ENCODE measurements around the gene PFKM. TPM values are rescaled to one million over a fixed set of nuclear protein-coding genes. Genes with fewer than 3 reads are reported as not detected.

The PFKM gene
- total and polyA plus RNA-seq, 5 experiments from 2014 or later, result 4.5 to 16.1 (median 8.4) TPM

DNA sequence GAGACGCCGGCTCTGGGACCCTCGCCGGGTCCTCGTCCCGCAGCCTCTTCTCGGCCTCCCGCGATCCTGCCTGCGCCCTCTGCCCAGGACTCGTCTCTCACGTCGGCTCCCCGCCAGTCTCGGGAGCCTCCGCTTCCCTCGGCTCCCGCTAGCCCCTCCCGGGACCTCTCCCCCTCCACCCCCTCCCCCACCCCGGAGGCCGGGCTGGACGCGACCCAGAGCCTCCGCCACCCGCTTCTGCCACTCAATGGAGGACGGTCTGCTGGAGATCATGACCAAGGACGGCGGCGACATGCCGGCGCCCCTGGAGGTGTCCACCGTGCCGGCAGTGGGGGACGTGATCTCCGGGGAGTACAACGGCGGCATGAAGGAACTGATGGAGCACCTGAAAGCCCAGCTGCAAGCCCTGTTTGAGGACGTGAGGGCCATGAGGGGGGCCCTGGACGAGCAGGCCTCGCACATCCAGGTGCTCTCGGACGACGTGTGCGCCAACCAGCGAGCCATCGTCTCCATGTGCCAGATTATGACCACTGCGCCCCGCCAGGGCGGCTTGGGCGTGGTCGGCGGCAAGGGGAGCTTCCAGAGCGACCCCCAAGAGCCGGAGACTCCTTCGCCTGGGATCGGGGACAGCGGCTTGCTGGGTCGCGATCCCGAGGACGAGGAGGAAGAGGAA, 64.8 kb downstream of the PFKM start:
- Mint-ChIP-seq H3K4me1 (peaks cover 8 to 23% (median 19%) of the 10 kb centered on the region in 4 donors), H3K9me3 (no peaks in the 10 kb centered on the region), H3K27ac (peak overlapping the region in 7 of 10 donors; percentile 60 to 89 (median 79)), H3K27me3 (peaks cover 14 to 49% (median 31%) of the 10 kb centered on the region in 5 donors), H3K36me3 (no peaks in the 10 kb centered on the region), H3K4me3 (peak overlapping the region; percentile 71 to 98 (median 85))
- DNase-seq (peak in 6 of 10 donors; percentile 21 to 67 (median 25)), ATAC-seq (peak; percentile 18 to 37)
- POLR2A ChIA-PET, result interaction anchor here (1.1 to 2.5 kb wide), 3 partner anchors 15 to 78 kb away, joined by 3 to 35 read pairs (median 4); partner anchors contain the start of gene SENP1

DNA sequence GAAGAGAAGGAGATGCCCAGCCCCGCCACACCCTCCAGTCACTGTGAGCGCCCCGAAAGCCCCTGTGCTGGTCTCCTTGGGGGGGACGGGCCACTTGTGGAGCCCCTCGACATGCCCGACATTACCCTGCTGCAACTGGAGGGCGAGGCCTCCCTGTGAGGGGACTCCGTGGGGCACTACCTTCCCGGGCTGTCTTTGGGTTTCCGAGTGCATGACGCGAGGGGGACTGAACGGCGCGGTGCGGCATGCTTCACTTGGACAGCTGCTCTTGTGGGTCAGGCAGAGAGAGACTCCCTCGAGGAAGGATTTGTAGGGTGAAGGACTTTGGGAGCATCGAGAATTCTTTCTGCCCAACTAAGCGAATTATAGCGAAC, 65.4 kb downstream of the PFKM start:
- H3K27me3 Mint-ChIP-seq, result peaks cover 12 to 44% (median 28%) of the 10 kb centered on the region in 5 donors
- no peaks in the 10 kb centered on the region for H3K9me3 Mint-ChIP-seq
- H3K36me3 Mint-ChIP-seq, result no peaks in the 10 kb centered on the region
- H3K27ac Mint-ChIP-seq, result peak overlapping the region in 7 of 10 donors; percentile 56 to 89 (median 74)
- ATAC-seq (no peak), DNase-seq (no peak)
- H3K4me1 Mint-ChIP-seq, result peaks cover 8 to 23% (median 19%) of the 10 kb centered on the region in 4 donors
- peak overlapping the region in 9 of 10 donors; percentile 67 to 97 (median 77) for H3K4me3 Mint-ChIP-seq
- POLR2A ChIA-PET, result interaction anchor here (1.1 to 2.5 kb wide), 3 partner anchors 15 to 79 kb away, joined by 3 to 35 read pairs (median 4); partner anchors contain the start of gene SENP1

DNA sequence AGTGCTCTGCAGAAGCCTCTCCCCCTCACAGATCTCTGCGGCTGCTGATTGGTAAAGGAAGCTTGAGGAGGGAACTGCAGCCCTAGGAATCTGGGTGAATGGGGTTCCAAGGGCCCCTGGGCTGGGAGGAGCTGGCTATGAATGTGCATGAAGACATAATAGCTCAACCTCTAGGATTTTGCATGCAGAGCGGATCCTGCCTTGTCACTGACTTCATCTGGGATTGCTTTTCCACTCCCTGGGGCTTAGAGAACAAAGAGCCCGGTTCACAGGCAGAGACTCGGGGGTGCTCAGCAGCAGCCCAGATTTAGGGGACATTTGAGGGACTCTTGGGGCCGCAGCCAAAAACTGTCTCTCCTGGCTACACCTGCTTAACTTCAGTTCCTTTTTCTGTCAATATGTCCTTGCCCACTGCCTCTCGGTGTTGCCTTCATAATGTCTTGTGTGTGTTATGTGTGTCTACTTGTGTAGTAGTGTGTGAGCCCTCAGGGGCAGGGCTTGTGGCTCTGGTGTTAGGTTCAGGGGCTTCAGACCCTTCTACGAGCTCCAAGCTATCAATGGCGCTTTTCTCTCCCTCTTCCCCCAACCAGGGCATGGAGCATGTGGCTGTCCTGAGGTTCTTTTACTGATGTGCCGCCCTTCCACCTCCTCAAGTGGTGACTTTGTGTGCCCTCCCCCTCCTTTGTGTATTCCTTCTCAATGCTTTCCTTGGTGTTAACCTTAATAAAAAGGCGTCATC, 66.2 kb downstream of the PFKM start:
- no peak for ATAC-seq
- Mint-ChIP-seq H3K27ac (peak overlapping the region in 8 of 10 donors; percentile 39 to 89 (median 60)), H3K4me1 (peaks cover 8 to 23% (median 19%) of the 10 kb centered on the region in 4 donors), H3K4me3 (peak overlapping the region; percentile 22 to 97 (median 70)), H3K27me3 (peaks cover 12 to 36% (median 26%) of the 10 kb centered on the region in 5 donors), H3K9me3 (no peaks in the 10 kb centered on the region), H3K36me3 (no peaks in the 10 kb centered on the region)
- POLR2A ChIA-PET, result interaction anchor here (0.6 to 1.6 kb wide), 3 partner anchors 16 to 80 kb away, joined by 3 to 4 read pairs (median 3); partner anchors contain the start of gene SENP1
- no peak for DNase-seq

DNA sequence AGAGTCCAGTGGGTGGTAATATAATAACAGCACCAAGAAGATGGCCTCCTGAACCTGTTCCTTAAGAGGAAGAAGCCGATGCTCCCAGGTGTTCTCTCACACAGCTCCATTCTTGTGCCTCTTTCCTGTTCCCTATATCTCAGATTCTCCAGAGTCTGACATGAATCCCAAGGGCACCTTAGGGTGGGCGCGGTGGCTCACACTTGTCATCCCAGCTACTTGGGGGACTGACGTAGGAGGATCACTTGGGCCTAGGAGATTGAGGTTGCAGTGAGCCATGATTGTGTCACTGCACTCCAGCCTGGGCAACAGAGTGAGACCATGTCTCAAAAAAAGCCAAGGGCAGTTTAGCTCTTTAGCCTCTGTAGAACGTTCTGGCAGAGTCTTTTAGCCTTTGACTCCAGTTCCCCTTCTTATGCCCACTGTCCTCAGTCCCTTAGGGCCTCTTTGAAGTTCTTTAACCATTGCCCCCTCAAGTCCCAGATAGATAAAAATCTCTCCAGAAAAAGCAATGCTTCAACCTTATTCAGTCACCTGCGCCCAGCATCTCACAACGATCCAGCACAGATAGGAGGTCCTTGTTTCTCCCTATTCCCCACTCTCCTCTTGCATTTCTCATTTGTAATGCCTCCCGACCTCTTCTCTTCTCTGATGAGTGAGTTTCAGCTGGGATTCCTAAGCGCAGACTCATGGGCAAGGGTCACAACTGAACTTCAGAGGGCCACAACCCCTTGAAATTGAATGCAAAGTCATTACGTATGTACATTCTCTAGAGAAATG, 68.9 kb downstream of the PFKM start:
- POLR2A ChIA-PET, result no interaction called here
- H3K36me3 Mint-ChIP-seq, result no peaks in the 10 kb centered on the region
- peaks cover 3 to 14% (median 10%) of the 10 kb centered on the region in 4 donors for H3K4me1 Mint-ChIP-seq
- H3K27me3 Mint-ChIP-seq, result peaks cover 10 to 25% (median 22%) of the 10 kb centered on the region in 5 donors
- DNase-seq, result no peak
- H3K4me3 Mint-ChIP-seq, result no peak overlapping the region
- H3K27ac Mint-ChIP-seq, result no peak overlapping the region
- no peak for ATAC-seq
- H3K9me3 Mint-ChIP-seq, result no peaks in the 10 kb centered on the region

DNA sequence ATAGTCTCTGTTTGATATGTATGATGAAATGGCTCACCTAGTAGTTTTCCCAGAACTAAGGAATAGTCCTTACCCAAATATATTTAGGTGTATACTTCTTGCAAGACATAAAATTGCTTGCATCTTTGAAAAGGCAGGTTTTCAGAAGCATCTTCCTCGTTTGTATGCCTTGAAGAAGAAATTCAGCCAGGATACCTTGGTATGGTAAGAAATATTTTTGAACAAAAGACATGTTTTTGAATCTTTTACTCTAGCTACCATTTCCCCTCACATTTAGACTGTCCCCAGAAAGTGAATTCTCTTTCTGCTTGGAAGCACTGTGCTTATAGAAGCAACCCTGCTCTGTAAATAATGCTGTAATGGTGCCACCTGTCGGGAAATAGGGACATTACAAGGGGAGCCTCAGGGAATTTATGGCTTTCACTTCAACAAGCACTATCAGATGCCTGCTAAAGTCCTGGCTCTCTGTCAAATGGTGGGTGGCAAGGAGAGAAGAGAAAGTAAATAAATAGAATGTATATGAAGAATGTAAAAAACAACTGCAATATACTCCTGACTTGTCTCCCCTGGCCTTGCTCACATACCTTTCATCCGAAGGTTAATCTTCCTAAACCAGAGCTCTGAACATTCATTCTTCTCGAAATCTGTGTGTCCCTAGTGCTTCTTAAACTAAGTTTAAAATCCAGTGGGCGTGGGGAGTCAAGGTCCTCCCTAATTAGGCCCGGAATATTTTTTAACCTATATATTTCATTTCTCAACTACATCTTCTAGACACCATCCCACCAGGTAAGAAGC, 70.4 kb downstream of the PFKM start:
- DNase-seq, result peak; percentile 35 to 81 (median 65)
- POLR2A ChIA-PET, result interaction anchor here (1.6 kb wide), 1 partner anchor 8 kb away, joined by 6 read pairs; no protein-coding TSS in a partner anchor
- Mint-ChIP-seq H3K27ac (peak overlapping the region in 1 of 10 donors; percentile 2), H3K36me3 (no peaks in the 10 kb centered on the region), H3K9me3 (no peaks in the 10 kb centered on the region), H3K4me1 (peaks cover 0 to 9% (median 2%) of the 10 kb centered on the region in 4 donors), H3K4me3 (no peak overlapping the region), H3K27me3 (peaks cover 10 to 31% (median 24%) of the 10 kb centered on the region in 5 donors)
- peak; percentile 81 to 83 for ATAC-seq

DNA sequence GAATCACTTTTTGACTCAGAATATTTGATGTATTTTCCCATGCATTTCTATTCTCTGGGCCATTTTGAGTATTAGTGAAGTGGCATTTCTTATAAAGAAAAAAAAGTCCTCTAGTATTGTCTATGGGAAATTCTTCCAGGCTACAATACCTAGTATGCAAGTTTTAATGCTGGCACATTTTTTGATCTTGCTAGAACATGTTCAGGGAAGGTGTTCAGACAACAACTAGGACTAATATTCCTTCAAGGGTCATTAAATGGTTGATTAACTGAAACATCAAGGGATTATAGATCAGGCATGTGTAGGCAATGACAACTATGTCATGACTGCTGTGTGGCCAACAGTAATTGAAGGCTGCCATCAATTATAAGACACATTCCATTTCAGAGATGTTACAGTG, 71.9 kb downstream of the PFKM start:
- peaks cover 2 to 17% (median 12%) of the 10 kb centered on the region in 5 donors for H3K27me3 Mint-ChIP-seq
- DNase-seq (no peak), ATAC-seq (no peak)
- no peak overlapping the region for H3K27ac Mint-ChIP-seq
- H3K4me3 Mint-ChIP-seq, result no peak overlapping the region
- no peaks in the 10 kb centered on the region for H3K9me3 Mint-ChIP-seq
- no peaks in the 10 kb centered on the region for H3K36me3 Mint-ChIP-seq
- peaks cover 0 to 5% (median 2%) of the 10 kb centered on the region in 4 donors for H3K4me1 Mint-ChIP-seq
- POLR2A ChIA-PET, result no interaction called here

DNA sequence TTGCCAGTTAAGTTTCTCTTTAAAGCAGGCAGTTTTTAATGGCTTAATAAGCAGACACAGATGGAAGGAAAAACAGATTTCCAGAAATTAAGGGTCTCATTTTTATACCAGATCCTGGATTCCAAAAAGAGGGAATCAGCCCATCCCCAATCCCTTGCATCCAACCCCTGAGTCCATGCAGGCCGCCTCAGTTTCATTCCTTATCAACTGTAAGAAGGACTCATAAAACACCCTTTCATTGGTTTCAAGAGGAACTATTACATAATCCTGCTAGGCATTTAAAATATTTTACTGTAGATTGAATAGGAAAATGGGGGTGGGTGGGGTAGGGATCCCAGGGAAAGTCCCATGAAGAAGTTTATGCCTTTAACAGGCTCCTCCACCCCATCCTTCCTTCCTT, 73.7 kb downstream of the PFKM start:
- POLR2A ChIA-PET, result no interaction called here
- DNase-seq (no peak), ATAC-seq (no peak)
- peaks cover 2 to 14% (median 8%) of the 10 kb centered on the region in 5 donors for H3K27me3 Mint-ChIP-seq
- peaks cover 0 to 17% (median 6%) of the 10 kb centered on the region in 4 donors for H3K4me1 Mint-ChIP-seq
- no peaks in the 10 kb centered on the region for H3K36me3 Mint-ChIP-seq
- H3K27ac Mint-ChIP-seq, result no peak overlapping the region
- no peak overlapping the region for H3K4me3 Mint-ChIP-seq
- H3K9me3 Mint-ChIP-seq, result no peaks in the 10 kb centered on the region

DNA sequence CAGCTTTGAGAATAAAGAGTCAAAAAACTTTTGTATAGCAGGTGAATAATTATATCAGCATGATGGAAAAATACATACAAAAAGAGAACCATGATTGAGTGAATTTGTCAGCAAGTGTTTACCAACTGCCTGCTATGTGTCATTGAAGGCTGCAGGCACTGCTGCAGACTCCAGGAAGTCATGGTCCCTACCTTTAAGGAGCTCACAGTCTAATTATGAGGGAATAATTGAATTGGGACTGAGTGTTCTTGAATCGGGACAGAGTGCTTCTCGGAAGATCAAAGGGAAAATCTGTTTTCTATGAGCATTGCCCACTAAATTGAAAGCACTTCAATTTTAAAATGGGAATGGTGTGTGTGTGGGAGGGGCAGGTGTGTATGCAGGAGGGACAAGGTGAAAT, 74.5 kb downstream of the PFKM start:
- H3K4me1 Mint-ChIP-seq, result peaks cover 0 to 17% (median 6%) of the 10 kb centered on the region in 4 donors
- no peaks in the 10 kb centered on the region for H3K9me3 Mint-ChIP-seq
- no peak for DNase-seq
- H3K36me3 Mint-ChIP-seq, result no peaks in the 10 kb centered on the region
- no peak for ATAC-seq
- no peak overlapping the region for H3K27ac Mint-ChIP-seq
- POLR2A ChIA-PET, result interaction anchor here (0.6 kb wide), 1 partner anchor 533 kb away, joined by 4 read pairs; no protein-coding TSS in a partner anchor
- H3K4me3 Mint-ChIP-seq, result no peak overlapping the region
- H3K27me3 Mint-ChIP-seq, result peaks cover 2 to 14% (median 8%) of the 10 kb centered on the region in 5 donors

DNA sequence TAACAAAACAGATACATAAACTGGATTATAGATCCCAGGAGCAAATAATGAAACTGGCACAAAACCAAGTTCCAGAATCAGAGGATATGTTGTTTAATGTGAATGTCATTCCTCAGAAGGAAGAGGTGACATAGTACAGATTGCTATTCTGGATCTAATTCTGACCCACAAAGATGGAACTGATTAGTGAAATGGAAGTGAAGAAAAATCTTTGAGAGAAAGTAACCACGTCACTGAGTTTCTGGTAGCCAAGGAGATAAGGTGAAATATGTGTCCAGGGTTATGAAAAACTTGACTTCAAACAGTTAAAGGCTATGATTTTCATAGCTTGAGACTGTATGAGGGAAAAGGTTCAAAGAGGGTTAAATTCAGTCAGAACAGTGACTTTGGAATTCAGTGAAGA, 75.6 kb downstream of the PFKM start:
- no peaks in the 10 kb centered on the region for H3K9me3 Mint-ChIP-seq
- ATAC-seq (no peak), DNase-seq (no peak)
- H3K27me3 Mint-ChIP-seq, result peaks cover 2 to 14% (median 8%) of the 10 kb centered on the region in 5 donors
- no peak overlapping the region for H3K4me3 Mint-ChIP-seq
- no peak overlapping the region for H3K27ac Mint-ChIP-seq
- H3K36me3 Mint-ChIP-seq, result no peaks in the 10 kb centered on the region
- H3K4me1 Mint-ChIP-seq, result peaks cover 8 to 26% (median 13%) of the 10 kb centered on the region in 4 donors
- POLR2A ChIA-PET, result no interaction called here

All from naive thymus-derived CD8-positive, alpha-beta T cell (primary cell).